ENCODE data around the gene NCS1. TPM values are rescaled to one million over a fixed set of nuclear protein-coding genes. Genes with fewer than 3 reads are reported as not detected.

Gene NCS1
- total RNA-seq, 1 donor from 2014 or later = 126 TPM

DNA sequence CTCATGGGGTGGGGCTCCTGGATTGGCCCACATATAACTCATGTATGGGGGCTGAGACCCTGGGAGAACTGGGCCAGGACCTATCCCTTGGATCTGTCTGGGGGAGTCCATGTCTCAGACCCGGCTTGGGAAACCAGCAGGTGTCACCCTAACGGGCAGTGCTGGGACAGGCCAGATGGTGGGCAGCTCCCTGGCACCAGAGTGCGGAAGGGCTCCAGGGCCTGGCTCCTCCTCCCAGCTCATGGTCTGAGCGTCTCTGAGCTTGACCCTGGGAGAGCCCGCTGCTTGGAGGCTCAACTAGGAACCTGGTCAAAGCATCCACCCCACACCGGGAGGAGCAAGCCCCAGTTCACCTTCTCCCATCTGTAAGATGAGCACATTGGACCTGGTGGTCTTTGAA is 15.5 kb upstream of the NCS1 start:
- H3K9me3 ChIP-seq (ENCODE audit: insufficient read depth, low read depth, low read length) = no peaks in the 10 kb centered on the region
- H3K4me3 Mint-ChIP-seq (ENCODE audit: unreplicated experiment) = no peak overlapping the region
- no peaks in the 10 kb centered on the region for H3K9me3 Mint-ChIP-seq (ENCODE audit: unreplicated experiment)
- no peak overlapping the region for H3K4me2 ChIP-seq (ENCODE audit: low read length)
- no peak for FAIRE-seq
- no peaks in the 10 kb centered on the region for H3K4me1 ChIP-seq (ENCODE audit: insufficient read depth, low read length)
- no peaks in the 10 kb centered on the region for H3K27me3 Mint-ChIP-seq (ENCODE audit: low read depth, unreplicated experiment)
- H4K20me1 ChIP-seq (ENCODE audit: insufficient read depth, low read length) = no peaks in the 10 kb centered on the region
- no peaks in the 10 kb centered on the region for H3K36me3 Mint-ChIP-seq (ENCODE audit: low read depth, unreplicated experiment)
- no peaks in the 10 kb centered on the region for H3K4me1 Mint-ChIP-seq (ENCODE audit: low read depth, unreplicated experiment)
- no peak overlapping the region for H3K27ac ChIP-seq (ENCODE audit: low read depth, low read length)
- H3K36me3 ChIP-seq (ENCODE audit: insufficient read depth, low read length) = no peaks in the 10 kb centered on the region
- no peak overlapping the region for H2AFZ ChIP-seq (ENCODE audit: low read depth, low read length)
- H3K79me2 ChIP-seq (ENCODE audit: insufficient read depth, low read length) = no peaks in the 10 kb centered on the region
- H3K27ac Mint-ChIP-seq (ENCODE audit: unreplicated experiment) = no peak overlapping the region
- H3K27me3 ChIP-seq (ENCODE audit: insufficient read depth, low read length) = no peaks in the 10 kb centered on the region
- DNase-seq (ENCODE audit: low read depth) = no peak
- H3K9ac ChIP-seq (ENCODE audit: low read length) = no peak overlapping the region
- TF ChIP-seq EZH2 (IDR thresholded peaks at IDR 0.05; ENCODE audit: insufficient read depth, low read length) = no peak
- TF ChIP-seq, protein P1, sequence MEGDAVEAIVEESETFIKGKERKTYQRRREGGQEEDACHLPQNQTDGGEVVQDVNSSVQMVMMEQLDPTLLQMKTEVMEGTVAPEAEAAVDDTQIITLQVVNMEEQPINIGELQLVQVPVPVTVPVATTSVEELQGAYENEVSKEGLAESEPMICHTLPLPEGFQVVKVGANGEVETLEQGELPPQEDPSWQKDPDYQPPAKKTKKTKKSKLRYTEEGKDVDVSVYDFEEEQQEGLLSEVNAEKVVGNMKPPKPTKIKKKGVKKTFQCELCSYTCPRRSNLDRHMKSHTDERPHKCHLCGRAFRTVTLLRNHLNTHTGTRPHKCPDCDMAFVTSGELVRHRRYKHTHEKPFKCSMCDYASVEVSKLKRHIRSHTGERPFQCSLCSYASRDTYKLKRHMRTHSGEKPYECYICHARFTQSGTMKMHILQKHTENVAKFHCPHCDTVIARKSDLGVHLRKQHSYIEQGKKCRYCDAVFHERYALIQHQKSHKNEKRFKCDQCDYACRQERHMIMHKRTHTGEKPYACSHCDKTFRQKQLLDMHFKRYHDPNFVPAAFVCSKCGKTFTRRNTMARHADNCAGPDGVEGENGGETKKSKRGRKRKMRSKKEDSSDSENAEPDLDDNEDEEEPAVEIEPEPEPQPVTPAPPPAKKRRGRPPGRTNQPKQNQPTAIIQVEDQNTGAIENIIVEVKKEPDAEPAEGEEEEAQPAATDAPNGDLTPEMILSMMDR (IDR thresholded peaks at IDR 0.05; ENCODE audit: insufficient read depth, low read depth, low read length) = no peak
- no peak overlapping the region for H3K4me3 ChIP-seq (ENCODE audit: insufficient read depth, low read depth, low read length)

DNA sequence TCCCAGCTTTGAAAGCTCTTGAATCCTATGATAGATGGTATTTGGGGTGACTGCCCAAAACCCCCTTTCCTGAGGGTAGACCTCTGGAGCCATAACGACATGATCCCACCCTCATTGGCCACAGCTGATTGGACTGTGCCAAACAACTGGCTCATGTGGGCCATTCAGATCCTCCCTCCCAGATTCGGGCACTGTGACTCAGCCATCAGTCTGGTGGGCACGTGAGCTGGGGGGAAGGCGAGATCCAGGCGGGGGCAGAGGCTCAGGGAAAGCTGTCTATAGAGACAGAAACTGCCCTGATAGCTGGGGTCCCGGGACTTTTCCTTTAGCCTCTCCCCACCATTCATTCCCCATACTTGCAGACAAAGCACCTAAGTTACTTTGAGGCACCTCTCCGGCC is 15.1 kb upstream of the NCS1 start:
- Mint-ChIP-seq H3K9me3 (ENCODE audit: unreplicated experiment) (no peaks in the 10 kb centered on the region), H3K27ac (ENCODE audit: unreplicated experiment) (no peak overlapping the region), H3K27me3 (ENCODE audit: low read depth, unreplicated experiment) (peaks cover 1% of the 10 kb centered on the region), H3K4me1 (ENCODE audit: low read depth, unreplicated experiment) (no peaks in the 10 kb centered on the region), H3K36me3 (ENCODE audit: low read depth, unreplicated experiment) (no peaks in the 10 kb centered on the region), H3K4me3 (ENCODE audit: unreplicated experiment) (no peak overlapping the region)
- H3K27ac ChIP-seq (ENCODE audit: low read depth, low read length) = no peak overlapping the region
- no peak for FAIRE-seq
- H3K79me2 ChIP-seq (ENCODE audit: insufficient read depth, low read length) = no peaks in the 10 kb centered on the region
- H3K4me3 ChIP-seq (ENCODE audit: insufficient read depth, low read depth, low read length) = no peak overlapping the region
- TF ChIP-seq EZH2 (IDR thresholded peaks at IDR 0.05; ENCODE audit: insufficient read depth, low read length) = no peak
- TF ChIP-seq, protein P1 (IDR thresholded peaks at IDR 0.05; ENCODE audit: insufficient read depth, low read depth, low read length) = no peak
- H2AFZ ChIP-seq (ENCODE audit: low read depth, low read length) = no peak overlapping the region
- no peaks in the 10 kb centered on the region for H3K4me1 ChIP-seq (ENCODE audit: insufficient read depth, low read length)
- H3K9me3 ChIP-seq (ENCODE audit: insufficient read depth, low read depth, low read length) = no peaks in the 10 kb centered on the region
- H4K20me1 ChIP-seq (ENCODE audit: insufficient read depth, low read length) = no peaks in the 10 kb centered on the region
- no peak overlapping the region for H3K4me2 ChIP-seq (ENCODE audit: low read length)
- no peak for DNase-seq (ENCODE audit: low read depth)
- no peak overlapping the region for H3K9ac ChIP-seq (ENCODE audit: low read length)
- H3K27me3 ChIP-seq (ENCODE audit: insufficient read depth, low read length) = no peaks in the 10 kb centered on the region
- H3K36me3 ChIP-seq (ENCODE audit: insufficient read depth, low read length) = no peaks in the 10 kb centered on the region

DNA sequence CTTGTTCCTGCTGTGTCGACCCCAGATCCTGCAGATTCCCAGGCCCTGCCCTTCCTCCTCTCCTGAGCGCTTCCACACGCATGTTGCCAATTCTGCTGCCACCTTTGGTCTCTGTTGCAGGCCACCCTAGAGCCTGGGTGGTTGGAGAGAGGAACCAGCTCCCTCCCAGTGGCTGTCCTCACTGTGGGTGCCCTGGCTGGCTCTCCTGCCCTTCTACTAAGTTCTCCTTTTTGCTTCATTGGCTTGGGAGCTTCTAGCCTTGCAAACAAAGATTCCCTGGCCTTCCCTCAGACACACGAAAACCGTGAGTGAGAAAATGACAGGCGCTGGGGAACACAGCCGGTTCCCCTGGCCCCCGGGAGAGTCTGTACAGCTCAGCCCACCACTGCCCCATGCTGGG is 14.2 kb upstream of the NCS1 start:
- no peak overlapping the region for H3K4me2 ChIP-seq (ENCODE audit: low read length)
- H3K9ac ChIP-seq (ENCODE audit: low read length) = no peak overlapping the region
- H3K4me1 ChIP-seq (ENCODE audit: insufficient read depth, low read length) = no peaks in the 10 kb centered on the region
- H3K9me3 ChIP-seq (ENCODE audit: insufficient read depth, low read depth, low read length) = no peaks in the 10 kb centered on the region
- DNase-seq (ENCODE audit: low read depth) = no peak
- no peak overlapping the region for H2AFZ ChIP-seq (ENCODE audit: low read depth, low read length)
- FAIRE-seq = no peak
- H3K27ac Mint-ChIP-seq (ENCODE audit: unreplicated experiment) = no peak overlapping the region
- no peak overlapping the region for H3K4me3 ChIP-seq (ENCODE audit: insufficient read depth, low read depth, low read length)
- no peak overlapping the region for H3K4me3 Mint-ChIP-seq (ENCODE audit: unreplicated experiment)
- no peaks in the 10 kb centered on the region for H3K9me3 Mint-ChIP-seq (ENCODE audit: unreplicated experiment)
- no peaks in the 10 kb centered on the region for H3K27me3 ChIP-seq (ENCODE audit: insufficient read depth, low read length)
- H3K4me1 Mint-ChIP-seq (ENCODE audit: low read depth, unreplicated experiment) = no peaks in the 10 kb centered on the region
- no peaks in the 10 kb centered on the region for H4K20me1 ChIP-seq (ENCODE audit: insufficient read depth, low read length)
- no peaks in the 10 kb centered on the region for H3K36me3 ChIP-seq (ENCODE audit: insufficient read depth, low read length)
- no peaks in the 10 kb centered on the region for H3K36me3 Mint-ChIP-seq (ENCODE audit: low read depth, unreplicated experiment)
- no peak for TF ChIP-seq EZH2 (IDR thresholded peaks at IDR 0.05; ENCODE audit: insufficient read depth, low read length)
- TF ChIP-seq, protein P1 (IDR thresholded peaks at IDR 0.05; ENCODE audit: insufficient read depth, low read depth, low read length) = no peak
- no peak overlapping the region for H3K27ac ChIP-seq (ENCODE audit: low read depth, low read length)
- H3K27me3 Mint-ChIP-seq (ENCODE audit: low read depth, unreplicated experiment) = peaks cover 1% of the 10 kb centered on the region
- H3K79me2 ChIP-seq (ENCODE audit: insufficient read depth, low read length) = no peaks in the 10 kb centered on the region

Data from astrocyte (in vitro differentiated cells and primary cell).